Measurements from ENCODE around the gene YPEL1.

- TF ChIP-seq NFIC (IDR thresholded peaks at IDR 0.05) (no peak), CREB1 (IDR thresholded peaks at IDR 0.05; ENCODE audit: low read depth) (no peak)
These were observed 41.2 kb downstream of the YPEL1 start for GRCh38 chr22:21694394-21694793.

Measured in Ishikawa (cell line).